C4-2B (cell line): ENCODE results near the gene COL23A1.

Experiments
- CTCF ChIP-seq: fragments of 450-650 bp; conservative IDR thresholded peaks from 2 replicates; pipeline ENCODE4 v1.5.1; 2017; ENCODE audit warnings: mild to moderate bottlenecking
- ZFX ChIP-seq: fragments of 450-650 bp; IDR thresholded peaks from 2 replicates; pipeline ENCODE4 v1.6.1; 2017

GRCh38 chr5:178544166-178544834 lies 45.9 kb downstream of the COL23A1 start:
- TF ChIP-seq CTCF: no peak
- TF ChIP-seq ZFX: no peak
